K562 (cell line): Measurements from ENCODE around the gene ANXA2. TPM values are rescaled to one million over a fixed set of nuclear protein-coding genes. Genes with fewer than 3 reads are reported as not detected.

Source experiments
- ATAC-seq: fragments of 200-7000 bp; cut with Tn5 transposase; 3 replicates; pipeline ENCODE4 v1.9.1; 2020; ENCODE audit warnings: moderate library complexity
- BruUV-seq: library from RNA; stranded (reverse); fragments of 400-500 nt; replicated peaks from 2 replicates; lab custom pipeline; 2021; lab: Mats Ljungman, UMichigan
- CTCF ChIA-PET: fragments of 300-600 bp; formaldehyde crosslinking; extraction: SDS; loops from one replicate; lab custom pipeline; 2021; ENCODE audit warnings: low intra/inter-chr PET ratio; lab: Yijun Ruan, JAX
- POLR2A ChIA-PET: fragments of 300-600, 350-650 bp; sonication (Branson Sonifier 250); formaldehyde crosslinking; extraction: SDS; loops from one replicate; lab custom pipeline; 2021; ENCODE audit warnings: antibody characterized with exemption, inconsistent platforms; lab: Yijun Ruan, JAX
- DNase-seq, 4 experiments: peaks; one replicate each; pipeline versions ENCODE4 v3.0.0 to v3.0.0-alpha.2; 2011 to 2018; ENCODE audit warnings: low spot score in 3 of 4, mixed read lengths in 3 of 4; ENCODE audit errors: extremely low read depth in 1 of 4
- FAIRE-seq: peaks from 2 replicates; lab custom pipeline; 2011; peaks lifted over from hg19 to GRCh38; lab: Jason Lieb, UNC
- H2AFZ ChIP-seq: 2 replicates; pipeline ENCODE4 v1.6.0; 2011; ENCODE audit warnings: low read depth, low read length, control low read depth, inconsistent platforms
- H3K27ac ChIP-seq: fragments of 200-600 bp; 3 replicates; pipeline ENCODE4 v1.8.0; 2011; ENCODE audit warnings: low read depth, mild to moderate bottlenecking, control low read depth, inconsistent platforms, low read length, moderate library complexity, mixed read lengths; ENCODE audit errors: extremely low read depth
- H3K27me3 ChIP-seq, 2 experiments: fragments of 300-600 bp in 1 of 2; 2 replicates in 1 of 2; 3 replicates in 1 of 2; pipeline versions ENCODE4 v1.6.0 to v1.8.0; 2011; ENCODE audit warnings: inconsistent platforms in 2 of 2, low read length in 2 of 2, mild to moderate bottlenecking in 1 of 2, mixed read lengths in 1 of 2, moderate library complexity in 1 of 2; ENCODE audit not compliant: control insufficient read depth in 2 of 2, insufficient read depth in 2 of 2
- H3K36me3 ChIP-seq: fragments of 300-600 bp; 3 replicates; pipeline ENCODE4 v1.8.0; 2011; ENCODE audit warnings: mild to moderate bottlenecking, low read length, inconsistent platforms; ENCODE audit not compliant: control insufficient read depth, insufficient read depth
- H3K4me1 ChIP-seq, 2 experiments: fragments of 200-600 bp in 1 of 2; replicated peaks in 1 of 2; 2 replicates in 1 of 2; 3 replicates in 1 of 2; pipeline versions ENCODE4 v1.5.1 to v1.8.0; 2011; ENCODE audit warnings: inconsistent platforms in 2 of 2, low read length in 2 of 2, mild to moderate bottlenecking in 1 of 2, mixed read lengths in 1 of 2, moderate library complexity in 1 of 2; ENCODE audit not compliant: control insufficient read depth in 2 of 2, insufficient read depth in 2 of 2
- H3K4me2 ChIP-seq: 2 replicates; pipeline ENCODE4 v1.6.1; 2011; ENCODE audit warnings: low read length, control low read depth, inconsistent platforms, mixed read lengths; ENCODE audit not compliant: insufficient read depth
- H3K4me3 ChIP-seq: fragments of 200-600 bp; sonication (generic), shearing (Covaris generic); 2 replicates; pipeline ENCODE4 v1.5.1; 2016; ENCODE audit warnings: control low read depth, inconsistent platforms
- H3K79me2 ChIP-seq: fragments of 200-600 bp; 3 replicates; pipeline ENCODE4 v1.8.0; 2011; ENCODE audit warnings: low read length, inconsistent platforms; ENCODE audit not compliant: control insufficient read depth, insufficient read depth
- H3K9ac ChIP-seq, 2 experiments: 2 replicates each; pipeline versions ENCODE4 v1.6.0 to v1.6.1; 2011; ENCODE audit warnings: low read depth in 2 of 2, low read length in 2 of 2, control low read depth in 1 of 2, inconsistent platforms in 1 of 2, mild to moderate bottlenecking in 1 of 2, mixed read lengths in 1 of 2; ENCODE audit not compliant: insufficient read depth in 1 of 2
- H3K9me1 ChIP-seq: one replicate; pipeline ENCODE4 v1.6.0; 2011; ENCODE audit warnings: inconsistent platforms, mild to moderate bottlenecking, low read length, moderate library complexity; ENCODE audit not compliant: control insufficient read depth, insufficient read depth
- H3K9me3 ChIP-seq: replicated peaks from 2 replicates; pipeline ENCODE4 v1.5.1; 2011; ENCODE audit warnings: low read depth, low read length, inconsistent platforms; ENCODE audit not compliant: control insufficient read depth, insufficient read depth
- H4K20me1 ChIP-seq: replicated peaks from 2 replicates; pipeline ENCODE4 v1.6.1; 2011; ENCODE audit warnings: low read length, inconsistent platforms, mixed read lengths; ENCODE audit not compliant: control insufficient read depth, insufficient read depth
- ARHGAP35 ChIP-seq: fragments of 450-650 bp; IDR thresholded peaks from 2 replicates; pipeline ENCODE4 v1.6.1; 2018; ENCODE audit not compliant: partially characterized antibody
- FOXJ2 ChIP-seq: fragments of 200-800 bp; sonication (Bioruptor generic); IDR thresholded peaks from 2 replicates; pipeline ENCODE4 v1.6.1; 2016; ENCODE audit warnings: missing genetic modification characterization, missing compliant biosample characterization
- HNRNPL ChIP-seq: fragments of 200-400 bp; formaldehyde crosslinking; IDR thresholded peaks from 2 replicates; pipeline ENCODE4 v1.6.1; 2017; ENCODE audit warnings: low read depth, mild to moderate bottlenecking, low read length
- WGBS: fragments of 100-300 bp; shearing (Covaris generic); methylation state at CpG from one replicate; pipeline ENCODE4 v1.1.6; 2016; ENCODE audit warnings: low coverage, mixed read lengths; ENCODE audit not compliant: insufficient coverage; ENCODE audit errors: missing lambda C conversion rate; 5-methylcytosine and 5-hydroxymethylcytosine counted together
- in situ Hi-C: fragments of 300-500 bp; cut with MboI; formaldehyde crosslinking; loops from 4 replicates; pipeline ENCODE4 v1.15.0; 2018; ENCODE audit warnings: inconsistent platforms, mixed read lengths
- intact Hi-C: fragments of 100-400 bp; cut with micrococcal nuclease; formaldehyde crosslinking; loops from 2 replicates; pipeline ENCODE4 v1.14.2; 2022
- polyA plus RNA-seq, 8 experiments: library from polyadenylated mRNA; depleted of rRNA in 4 of 8; stranded (reverse) in 5 of 8; unstranded in 3 of 8; fragments of >200 nt; fragmentation: Nextera tagmentation in 2 of 8; fragmentation: Illumina TruSeq in 1 of 8; extraction: Ambion mirVana in 2 of 8; extraction: Trizol in 1 of 8; gene quantifications; 2 replicates each; pipeline versions ENCODE4 v1.2.1 to v1.2.3, GENCODE V29; 2011 to 2014; ENCODE audit warnings: inconsistent platforms in 1 of 8, missing spikeins in 1 of 8
- total RNA-seq, 7 experiments: library from RNA; depleted of rRNA in 6 of 7; stranded (reverse); fragments of >200 nt in 6 of 7; fragmentation: Illumina TruSeq in 2 of 7; extraction: Trizol in 2 of 7; gene quantifications; 2 replicates each; pipeline versions ENCODE4 v1.2.1 to v1.2.3, GENCODE V29; 2011 to 2021; ENCODE audit warnings: low replicate concordance in 1 of 7
- TF ChIP-seq, protein P1 (sequence below), 2 experiments: fragments of 450-650 bp in 1 of 2; sonication (generic) in 1 of 2; formaldehyde crosslinking in 1 of 2; IDR thresholded peaks in 1 of 2; conservative IDR thresholded peaks in 1 of 2; 2 replicates each; pipeline versions ENCODE4 v1.6.1 to v1.8.1; 2016 to 2023; ENCODE audit warnings: mild to moderate bottlenecking in 2 of 2, moderate library complexity in 2 of 2, inconsistent platforms in 1 of 2, missing genetic modification reagents in 1 of 2
- TF ChIP-seq, protein P2 (sequence below): fragments of 450-650 bp; formaldehyde crosslinking; IDR thresholded peaks from 2 replicates; pipeline ENCODE4 v1.4.0; 2022; ENCODE audit warnings: missing genetic modification characterization
- TF ChIP-seq, protein P3 (sequence below): sonication (generic); formaldehyde crosslinking; IDR thresholded peaks from 2 replicates; pipeline ENCODE4 v1.4.0; 2020; ENCODE audit warnings: mild to moderate bottlenecking, missing genetic modification reagents
- TF ChIP-seq, protein P4 (sequence below), 2 experiments: fragments of 150-350 bp in 1 of 2; IDR thresholded peaks; 2 replicates each; pipeline ENCODE4 v1.6.1; 2012 to 2016; ENCODE audit warnings: low read depth in 2 of 2, low read length in 2 of 2, mild to moderate bottlenecking in 1 of 2, moderate library complexity in 1 of 2
- TF ChIP-seq, protein P5 (sequence below): fragments of 250-450 bp; sonication (Bioruptor Pico); IDR thresholded peaks from 2 replicates; pipeline ENCODE4 v1.4.0; 2020; ENCODE audit warnings: mild to moderate bottlenecking, moderate library complexity

Gene ANXA2
- total and polyA plus RNA-seq, 9 of the 15 experiments (the other 6 are each of a cell fraction or from before 2014, with no cell fraction given): 301 to 1,102 (median 452) TPM

DNA sequence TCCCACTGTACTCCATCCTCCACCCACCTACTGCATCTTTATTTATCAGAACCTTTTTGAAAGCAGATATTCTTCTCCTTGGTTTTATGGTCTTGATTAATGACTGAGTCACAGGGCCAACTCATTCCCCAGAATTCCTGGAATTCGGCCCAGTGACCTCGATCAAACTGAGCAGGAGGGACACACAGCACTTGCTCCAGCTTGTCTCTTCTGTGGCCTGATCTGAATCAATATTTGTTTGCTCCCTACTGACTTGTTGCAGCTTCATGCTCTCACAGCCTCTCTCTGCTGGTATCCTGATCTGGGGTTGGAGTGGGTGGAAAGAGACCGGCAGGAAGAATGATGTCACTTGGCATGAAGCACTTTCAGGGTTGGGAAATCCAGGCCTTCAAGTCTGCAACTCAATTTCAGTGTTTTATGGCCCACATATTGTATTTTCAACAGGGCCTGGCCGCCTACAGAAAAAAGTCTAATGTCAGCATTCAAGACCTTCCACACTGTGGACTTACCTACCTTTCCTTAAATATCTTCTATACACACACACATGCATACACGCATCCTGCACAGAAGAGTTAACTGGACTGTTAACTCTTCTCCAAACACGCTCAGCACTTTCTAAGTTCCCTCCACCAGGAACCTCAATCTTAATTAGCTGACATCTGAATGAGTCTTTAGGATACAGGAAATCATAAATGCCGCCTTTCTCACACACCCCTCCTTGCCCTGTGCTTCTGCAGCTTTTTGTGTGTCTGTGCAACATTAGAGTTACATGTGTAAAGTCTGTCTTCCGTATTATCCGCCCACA, 4.6 kb downstream of the ANXA2 start (continued):
- TF ChIP-seq, protein P1, sequence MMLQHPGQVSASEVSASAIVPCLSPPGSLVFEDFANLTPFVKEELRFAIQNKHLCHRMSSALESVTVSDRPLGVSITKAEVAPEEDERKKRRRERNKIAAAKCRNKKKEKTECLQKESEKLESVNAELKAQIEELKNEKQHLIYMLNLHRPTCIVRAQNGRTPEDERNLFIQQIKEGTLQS (IDR thresholded peaks at IDR 0.05): peak; percentile 78
- TF ChIP-seq, protein P1 (CRISPR knock-in tag; conservative IDR thresholded peaks at IDR 0.05): no peak
- TF ChIP-seq, protein P2, sequence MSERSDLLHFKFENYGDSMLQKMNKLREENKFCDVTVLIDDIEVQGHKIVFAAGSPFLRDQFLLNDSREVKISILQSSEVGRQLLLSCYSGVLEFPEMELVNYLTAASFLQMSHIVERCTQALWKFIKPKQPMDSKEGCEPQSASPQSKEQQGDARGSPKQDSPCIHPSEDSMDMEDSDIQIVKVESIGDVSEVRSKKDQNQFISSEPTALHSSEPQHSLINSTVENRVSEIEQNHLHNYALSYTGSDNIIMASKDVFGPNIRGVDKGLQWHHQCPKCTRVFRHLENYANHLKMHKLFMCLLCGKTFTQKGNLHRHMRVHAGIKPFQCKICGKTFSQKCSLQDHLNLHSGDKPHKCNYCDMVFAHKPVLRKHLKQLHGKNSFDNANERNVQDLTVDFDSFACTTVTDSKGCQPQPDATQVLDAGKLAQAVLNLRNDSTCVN: no peak

DNA sequence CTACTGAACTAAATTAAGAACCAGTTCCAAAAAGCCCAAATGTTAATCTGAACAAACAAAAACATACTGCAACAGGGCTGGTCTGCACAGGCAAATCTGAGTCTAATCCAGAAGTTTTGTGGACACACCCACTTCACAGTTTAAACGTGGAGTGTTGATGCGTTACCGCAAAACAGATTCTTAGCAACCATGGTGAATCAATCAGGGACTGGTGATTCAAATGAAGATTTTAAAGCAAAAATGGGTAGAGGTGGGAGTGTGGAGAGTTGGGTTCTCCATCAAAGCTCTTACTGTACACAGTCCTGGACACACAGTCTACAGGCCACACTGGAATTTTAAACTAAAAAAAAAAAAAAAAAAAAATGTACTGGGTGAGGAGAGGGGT, 5.2 kb downstream of the ANXA2 start:
- no peak overlapping the region for H3K9ac ChIP-seq
- in situ Hi-C loops: no loop called here
- H3K27ac ChIP-seq: peak overlapping the region; percentile 46; the same call in 1 of the 3 replicates
- H2AFZ ChIP-seq: no peak overlapping the region
- POLR2A ChIA-PET: interaction anchor here (0.6 to 5.6 kb wide), 2 partner anchors 10 to 20 kb away, joined by 3 to 38 read pairs; no protein-coding TSS in a partner anchor
- peak in 1 of 4 experiments; percentile 44 for DNase-seq
- peaks cover 64% of the 10 kb centered on the region; the same call in 2 of the 3 replicates for H3K36me3 ChIP-seq
- WGBS: 5% methylated on average over 3 of the region's 3 CpGs
- intact Hi-C loops: no loop called here
- H3K4me1 ChIP-seq: peaks cover 18 to 35% of the 10 kb centered on the region in 2 experiments
- H3K4me3 ChIP-seq: no peak overlapping the region
- H3K79me2 ChIP-seq: peaks cover 98% of the 10 kb centered on the region
- no peak overlapping the region for H3K4me2 ChIP-seq
- CTCF ChIA-PET: no interaction called here
- peaks cover 14% of the 10 kb centered on the region for H3K9me1 ChIP-seq
- no peak for ATAC-seq
- H3K9me3 ChIP-seq: no peaks in the 10 kb centered on the region
- BruUV-seq: no TSS peak
- H3K27me3 ChIP-seq: no peaks in the 10 kb centered on the region
- peaks cover 70% of the 10 kb centered on the region for H4K20me1 ChIP-seq
- FAIRE-seq: no peak
- TF ChIP-seq ARHGAP35 (no peak), HNRNPL (no peak), FOXJ2 (tag) (peak; percentile 82)
- TF ChIP-seq, protein P3, sequence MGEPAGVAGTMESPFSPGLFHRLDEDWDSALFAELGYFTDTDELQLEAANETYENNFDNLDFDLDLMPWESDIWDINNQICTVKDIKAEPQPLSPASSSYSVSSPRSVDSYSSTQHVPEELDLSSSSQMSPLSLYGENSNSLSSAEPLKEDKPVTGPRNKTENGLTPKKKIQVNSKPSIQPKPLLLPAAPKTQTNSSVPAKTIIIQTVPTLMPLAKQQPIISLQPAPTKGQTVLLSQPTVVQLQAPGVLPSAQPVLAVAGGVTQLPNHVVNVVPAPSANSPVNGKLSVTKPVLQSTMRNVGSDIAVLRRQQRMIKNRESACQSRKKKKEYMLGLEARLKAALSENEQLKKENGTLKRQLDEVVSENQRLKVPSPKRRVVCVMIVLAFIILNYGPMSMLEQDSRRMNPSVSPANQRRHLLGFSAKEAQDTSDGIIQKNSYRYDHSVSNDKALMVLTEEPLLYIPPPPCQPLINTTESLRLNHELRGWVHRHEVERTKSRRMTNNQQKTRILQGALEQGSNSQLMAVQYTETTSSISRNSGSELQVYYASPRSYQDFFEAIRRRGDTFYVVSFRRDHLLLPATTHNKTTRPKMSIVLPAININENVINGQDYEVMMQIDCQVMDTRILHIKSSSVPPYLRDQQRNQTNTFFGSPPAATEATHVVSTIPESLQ (CRISPR knock-in tag): no peak
- TF ChIP-seq, protein P4, sequence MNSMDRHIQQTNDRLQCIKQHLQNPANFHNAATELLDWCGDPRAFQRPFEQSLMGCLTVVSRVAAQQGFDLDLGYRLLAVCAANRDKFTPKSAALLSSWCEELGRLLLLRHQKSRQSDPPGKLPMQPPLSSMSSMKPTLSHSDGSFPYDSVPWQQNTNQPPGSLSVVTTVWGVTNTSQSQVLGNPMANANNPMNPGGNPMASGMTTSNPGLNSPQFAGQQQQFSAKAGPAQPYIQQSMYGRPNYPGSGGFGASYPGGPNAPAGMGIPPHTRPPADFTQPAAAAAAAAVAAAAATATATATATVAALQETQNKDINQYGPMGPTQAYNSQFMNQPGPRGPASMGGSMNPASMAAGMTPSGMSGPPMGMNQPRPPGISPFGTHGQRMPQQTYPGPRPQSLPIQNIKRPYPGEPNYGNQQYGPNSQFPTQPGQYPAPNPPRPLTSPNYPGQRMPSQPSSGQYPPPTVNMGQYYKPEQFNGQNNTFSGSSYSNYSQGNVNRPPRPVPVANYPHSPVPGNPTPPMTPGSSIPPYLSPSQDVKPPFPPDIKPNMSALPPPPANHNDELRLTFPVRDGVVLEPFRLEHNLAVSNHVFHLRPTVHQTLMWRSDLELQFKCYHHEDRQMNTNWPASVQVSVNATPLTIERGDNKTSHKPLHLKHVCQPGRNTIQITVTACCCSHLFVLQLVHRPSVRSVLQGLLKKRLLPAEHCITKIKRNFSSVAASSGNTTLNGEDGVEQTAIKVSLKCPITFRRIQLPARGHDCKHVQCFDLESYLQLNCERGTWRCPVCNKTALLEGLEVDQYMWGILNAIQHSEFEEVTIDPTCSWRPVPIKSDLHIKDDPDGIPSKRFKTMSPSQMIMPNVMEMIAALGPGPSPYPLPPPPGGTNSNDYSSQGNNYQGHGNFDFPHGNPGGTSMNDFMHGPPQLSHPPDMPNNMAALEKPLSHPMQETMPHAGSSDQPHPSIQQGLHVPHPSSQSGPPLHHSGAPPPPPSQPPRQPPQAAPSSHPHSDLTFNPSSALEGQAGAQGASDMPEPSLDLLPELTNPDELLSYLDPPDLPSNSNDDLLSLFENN (IDR thresholded peaks at IDR 0.05; ENCODE audit: low read depth in 2 of 2, low read length in 2 of 2): no peak
- TF ChIP-seq, protein P5, sequence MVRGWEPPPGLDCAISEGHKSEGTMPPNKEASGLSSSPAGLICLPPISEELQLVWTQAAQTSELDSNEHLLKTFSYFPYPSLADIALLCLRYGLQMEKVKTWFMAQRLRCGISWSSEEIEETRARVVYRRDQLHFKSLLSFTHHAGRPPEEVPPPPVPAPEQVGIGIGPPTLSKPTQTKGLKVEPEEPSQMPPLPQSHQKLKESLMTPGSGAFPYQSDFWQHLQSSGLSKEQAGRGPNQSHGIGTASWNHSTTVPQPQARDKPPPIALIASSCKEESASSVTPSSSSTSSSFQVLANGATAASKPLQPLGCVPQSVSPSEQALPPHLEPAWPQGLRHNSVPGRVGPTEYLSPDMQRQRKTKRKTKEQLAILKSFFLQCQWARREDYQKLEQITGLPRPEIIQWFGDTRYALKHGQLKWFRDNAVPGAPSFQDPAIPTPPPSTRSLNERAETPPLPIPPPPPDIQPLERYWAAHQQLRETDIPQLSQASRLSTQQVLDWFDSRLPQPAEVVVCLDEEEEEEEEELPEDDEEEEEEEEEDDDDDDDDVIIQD (CRISPR knock-in tag): no peak
